ENCODE measurements around the gene MAD2L1BP.
A peak's percentile ranks its signal among the peaks of the same experiment; 100 is the strongest.

The MAD2L1BP gene

GRCh38 chr6:43679057-43679456 lies 43.4 kb downstream of the MAD2L1BP start:
- no peak for DNase-seq (ENCODE audit: low read depth)
- H3K4me3 ChIP-seq (ENCODE audit: low read depth, low read length): no peak overlapping the region
- no peak for TF ChIP-seq MYC (IDR thresholded peaks at IDR 0.05; ENCODE audit: low read depth, low read length)
- no peak for TF ChIP-seq CTCF (IDR thresholded peaks at IDR 0.05; ENCODE audit: low read depth, low read length)

- no peak for TF ChIP-seq MAX (IDR thresholded peaks at IDR 0.05; ENCODE audit: low read depth, low read length)
- no peak for TF ChIP-seq CTCF (IDR thresholded peaks at IDR 0.05; ENCODE audit: low read depth, low read length)
- TF ChIP-seq POLR2A (IDR thresholded peaks at IDR 0.05; ENCODE audit: extremely low read depth, insufficient read length): no peak
- TF ChIP-seq MYC (IDR thresholded peaks at IDR 0.05; ENCODE audit: low read depth, low read length): no peak
- H3K4me3 ChIP-seq (ENCODE audit: low read depth, low read length): no peak overlapping the region
- no peak for DNase-seq (ENCODE audit: low read depth)
Measured at GRCh38 chr6:43680308-43681200, 44.9 kb downstream of the MAD2L1BP start.

GRCh38 chr6:43681303-43681702 lies 45.7 kb downstream of the MAD2L1BP start:
- no peak for DNase-seq (ENCODE audit: low read depth)
- no peak overlapping the region for H3K4me3 ChIP-seq (ENCODE audit: low read depth, low read length)
- TF ChIP-seq MYC (IDR thresholded peaks at IDR 0.05; ENCODE audit: low read depth, low read length) (no peak), CTCF (IDR thresholded peaks at IDR 0.05; ENCODE audit: low read depth, low read length) (no peak), POLR2A (IDR thresholded peaks at IDR 0.05; ENCODE audit: extremely low read depth, insufficient read length) (no peak), MAX (IDR thresholded peaks at IDR 0.05; ENCODE audit: low read depth, low read length) (no peak)

- TF ChIP-seq MAX (IDR thresholded peaks at IDR 0.05; ENCODE audit: low read depth, low read length): no peak
- no peak for TF ChIP-seq CTCF (IDR thresholded peaks at IDR 0.05; ENCODE audit: low read depth, low read length)
- TF ChIP-seq MYC (IDR thresholded peaks at IDR 0.05; ENCODE audit: low read depth, low read length): no peak
- no peak for TF ChIP-seq POLR2A (IDR thresholded peaks at IDR 0.05; ENCODE audit: extremely low read depth, insufficient read length)
- DNase-seq (ENCODE audit: low read depth): no peak
- H3K4me3 ChIP-seq (ENCODE audit: low read depth, low read length): no peak overlapping the region
Measured at GRCh38 chr6:43682724-43683429, 47.2 kb downstream of the MAD2L1BP start.

GRCh38 chr6:43683708-43684455 lies 48.2 kb downstream of the MAD2L1BP start:
- DNase-seq (ENCODE audit: low read depth): peak; percentile 58

More at GRCh38 chr6:43683708-43684455, 48.2 kb downstream of the MAD2L1BP start:
- no peak overlapping the region for H3K4me3 ChIP-seq (ENCODE audit: low read depth, low read length)
- TF ChIP-seq MAX (IDR thresholded peaks at IDR 0.05; ENCODE audit: low read depth, low read length) (no peak), POLR2A (IDR thresholded peaks at IDR 0.05; ENCODE audit: extremely low read depth, insufficient read length) (no peak), MYC (IDR thresholded peaks at IDR 0.05; ENCODE audit: low read depth, low read length) (no peak), CTCF (IDR thresholded peaks at IDR 0.05; ENCODE audit: low read depth, low read length) (no peak)

Data from NB4 (cell line).